Gastroesophageal sphincter (tissue), 3 donors: ENCODE data around the gene C7orf25.

Experiments
- CTCF ChIP-seq, 4 experiments: fragments of 200-600 bp in 2 of 4; fragments of 450-650 bp in 2 of 4; sonication (generic) in 1 of 4; IDR thresholded peaks; one replicate each; pipeline ENCODE4 v1.5.1; 2017 to 2019; ENCODE audit warnings: antibody characterized with exemption in 4 of 4, mild to moderate bottlenecking in 2 of 4, moderate library complexity in 2 of 4
- EP300 ChIP-seq: sonication (generic); formaldehyde crosslinking; IDR thresholded peaks from one replicate; pipeline ENCODE4 v1.6.1; 2017; ENCODE audit warnings: antibody characterized with exemption, mild to moderate bottlenecking

GRCh38 chr7:42876182-42877068 is 35.4 kb downstream of the C7orf25 start:
- TF ChIP-seq CTCF (IDR thresholded peaks at IDR 0.05) (peak; percentile 63 to 80 (median 74)), EP300 (no peak)
